CD4-positive, alpha-beta T cell treated with Interferon alpha-2 for 1 hour (primary cell): ENCODE measurements around the gene SLC5A2.

Experiments
- DNase-seq, 2 donors: peaks; one replicate each; pipeline ENCODE4 v3.0.0-alpha.2; 2020 to 2022

The SLC5A2 gene

DNA sequence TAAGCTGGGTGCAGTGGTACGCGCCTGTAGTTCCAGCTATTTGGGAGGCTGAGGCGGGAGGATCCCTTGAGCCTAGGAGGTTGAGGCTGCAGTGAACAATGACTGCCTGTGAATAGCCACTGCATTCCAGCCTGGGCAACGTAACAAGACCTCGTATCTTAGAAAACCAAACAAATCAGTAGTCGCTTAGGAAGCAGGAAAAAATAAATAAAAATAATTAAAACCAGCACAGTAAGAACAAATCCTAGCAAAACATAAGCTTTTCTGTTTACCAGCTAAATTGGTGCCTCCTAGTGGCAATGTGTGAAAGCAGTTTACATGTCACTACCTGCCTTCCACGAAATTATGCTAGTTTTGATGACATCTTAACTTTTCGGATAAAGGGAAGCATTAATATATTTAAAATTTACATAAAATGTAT lies 22.3 kb upstream of the SLC5A2 start:
- DNase-seq = peak in 1 of 2 donors; percentile 72

DNA sequence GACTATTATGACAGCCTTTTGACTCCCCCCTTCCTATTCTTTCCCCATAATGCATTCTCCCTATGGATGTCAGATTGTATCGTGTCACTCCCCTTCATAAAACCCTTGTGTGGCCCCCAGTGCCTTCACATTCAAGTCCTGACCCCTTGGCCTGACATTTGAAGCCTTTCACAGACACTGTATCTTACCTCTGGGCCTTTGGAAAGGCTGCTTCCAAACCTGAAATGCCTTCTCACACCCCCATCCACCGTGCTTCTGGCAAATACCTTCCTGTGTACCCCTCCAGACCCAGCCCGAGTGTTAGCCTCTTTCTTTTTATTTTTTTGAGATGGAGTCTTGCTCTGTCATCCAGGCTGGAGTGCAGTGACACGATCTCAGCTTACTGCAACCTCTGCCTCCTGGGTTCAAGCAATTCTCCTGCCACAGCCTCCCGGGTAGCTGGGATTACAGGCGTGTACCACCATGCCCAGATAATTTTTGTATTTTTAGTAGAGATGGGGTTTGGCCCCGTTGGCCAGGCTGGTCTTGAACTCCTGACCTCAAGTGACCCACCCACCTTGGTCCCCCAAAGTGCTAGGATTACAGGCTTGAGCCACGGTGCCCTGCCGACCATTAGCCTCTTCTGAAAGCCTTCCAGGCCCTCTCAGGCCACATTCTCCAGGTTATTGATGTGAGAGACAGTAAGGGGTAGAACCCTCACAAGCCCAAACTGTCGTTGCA lies 21.6 kb upstream of the SLC5A2 start:
- DNase-seq = no peak

DNA sequence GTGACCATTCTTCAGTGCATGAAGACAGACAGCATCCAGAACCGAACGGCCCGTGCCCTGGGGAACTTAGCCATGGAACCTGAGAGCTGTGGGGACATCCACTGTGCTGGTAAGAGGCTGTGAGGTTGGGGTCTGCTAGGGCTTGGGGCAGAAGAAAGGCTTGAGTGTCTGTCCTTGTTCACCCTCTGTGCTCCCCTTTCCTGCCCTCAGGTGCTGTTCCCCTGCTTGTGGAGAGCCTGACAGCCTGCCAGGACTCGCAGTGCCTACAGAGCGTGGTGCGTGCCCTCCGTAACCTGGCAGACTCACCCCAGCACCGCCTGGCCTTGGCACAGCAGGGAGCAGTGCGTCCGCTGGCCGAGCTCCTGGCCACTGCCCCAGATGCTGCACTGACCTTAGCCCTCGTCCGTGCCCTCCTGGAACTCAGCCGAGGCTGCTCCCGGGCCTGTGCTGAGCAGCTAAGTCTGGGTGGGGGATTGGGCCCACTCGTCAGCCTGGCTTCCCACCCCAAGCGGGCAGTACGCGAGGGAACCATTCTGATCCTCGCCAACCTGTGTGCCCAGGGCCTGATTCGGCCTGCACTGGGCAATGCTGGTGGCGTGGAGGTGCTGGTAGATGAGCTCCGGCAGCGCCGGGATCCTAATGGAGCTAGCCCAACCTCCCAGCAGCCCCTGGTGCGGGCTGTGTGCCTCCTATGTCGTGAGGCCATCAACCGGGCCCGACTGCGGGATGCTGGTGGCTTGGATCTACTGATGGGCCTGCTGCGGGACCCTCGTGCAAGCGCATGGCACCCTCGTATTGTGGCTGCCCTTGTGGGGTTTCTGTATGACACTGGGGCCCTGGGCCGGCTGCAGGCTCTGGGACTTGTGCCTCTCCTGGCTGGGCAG lies 20.8 kb upstream of the SLC5A2 start:
- no peak for DNase-seq

GRCh38 chr16:31464348-31464769 lies 18.6 kb upstream of the SLC5A2 start:
- no peak for DNase-seq

GRCh38 chr16:31464781-31465260 lies 18.1 kb upstream of the SLC5A2 start:
- no peak for DNase-seq

DNA sequence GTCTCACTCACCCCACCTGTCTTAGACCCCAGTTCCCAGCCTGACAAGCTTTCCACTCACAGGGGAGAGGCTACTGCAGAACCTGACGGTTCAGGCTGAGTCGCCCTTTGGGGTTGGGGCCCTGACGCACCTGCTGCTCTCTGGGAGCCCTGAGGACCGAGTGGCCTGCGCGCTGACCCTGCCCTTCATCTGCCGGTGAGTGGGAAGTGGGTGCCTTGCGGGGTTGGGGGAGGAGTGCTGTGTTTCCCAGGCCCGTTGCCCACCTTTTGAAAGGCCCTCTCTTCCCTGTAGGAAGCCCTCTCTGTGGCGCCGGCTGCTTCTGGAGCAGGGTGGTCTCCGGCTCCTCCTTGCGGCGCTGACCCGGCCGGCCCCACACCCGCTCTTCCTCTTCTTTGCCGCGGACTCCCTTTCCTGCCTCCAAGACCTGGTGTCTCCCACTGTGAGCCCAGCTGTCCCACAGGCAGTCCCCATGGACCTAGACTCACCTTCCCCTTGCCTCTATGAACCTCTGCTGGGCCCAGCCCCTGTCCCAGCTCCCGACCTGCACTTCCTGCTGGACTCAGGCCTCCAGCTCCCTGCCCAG lies 17.0 kb upstream of the SLC5A2 start:
- no peak for DNase-seq

- DNase-seq = no peak
These were observed 16.5 kb upstream of the SLC5A2 start for GRCh38 chr16:31466381-31466841.

DNA sequence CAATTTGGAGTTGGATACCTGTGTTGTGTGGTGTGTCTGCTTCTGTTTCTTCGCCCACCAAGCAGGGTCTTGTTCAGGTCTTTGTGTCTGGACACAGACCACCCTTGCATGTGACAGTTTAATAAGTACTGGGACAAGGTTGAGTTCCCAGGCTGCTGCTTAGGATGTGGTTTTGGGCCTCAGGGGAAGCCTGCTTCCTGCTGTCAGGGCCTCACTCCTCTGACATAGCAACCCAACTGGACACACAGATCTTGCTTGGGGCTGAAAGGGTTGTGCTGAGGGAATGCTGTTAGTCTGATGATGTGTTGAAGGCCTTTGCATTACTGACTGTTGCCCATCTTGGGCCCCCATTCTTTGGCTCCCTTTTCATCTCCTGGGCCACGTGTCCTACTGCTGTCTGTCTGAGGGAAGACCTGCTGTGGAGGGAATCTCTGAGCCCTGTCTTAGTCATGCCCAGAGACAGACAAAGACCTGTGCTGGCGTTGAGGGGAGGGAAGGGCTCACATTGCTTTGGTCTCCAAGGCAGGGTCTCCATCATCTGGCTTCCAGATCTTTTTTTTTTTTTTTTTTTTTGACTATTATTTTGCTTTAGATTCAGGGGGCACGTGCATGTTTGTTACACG lies 15.7 kb upstream of the SLC5A2 start:
- no peak for DNase-seq

DNA sequence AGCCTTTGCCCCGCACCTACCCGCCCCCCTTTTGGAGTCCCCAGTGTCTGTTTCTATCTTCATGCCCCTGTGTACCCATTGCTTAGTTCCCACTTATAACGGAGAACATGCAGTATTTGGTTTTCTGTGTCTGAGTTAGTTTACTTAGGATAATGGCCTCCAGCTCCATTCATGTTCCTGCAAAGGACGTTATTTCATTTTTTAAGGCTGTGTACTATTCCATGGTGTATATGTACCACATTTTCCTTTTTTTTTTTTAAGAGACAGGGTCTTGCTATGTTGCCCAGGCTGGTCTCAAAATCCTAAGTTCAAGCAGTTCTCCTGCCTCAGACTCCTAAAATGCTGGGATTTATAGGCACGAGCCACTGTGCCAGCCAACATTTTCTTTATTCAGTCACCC lies 15.1 kb upstream of the SLC5A2 start:
- no peak for DNase-seq

GRCh38 chr16:31470615-31471014 lies 12.3 kb upstream of the SLC5A2 start:
- DNase-seq = no peak

GRCh38 chr16:31471241-31471874 lies 11.6 kb upstream of the SLC5A2 start:
- DNase-seq = no peak

GRCh38 chr16:31471875-31472708 lies 10.8 kb upstream of the SLC5A2 start, which contains the start of gene TGFB1I1:
Gene TGFB1I1, plus strand, starts transcription at chr16:31472152. Its CDS starts 37 bp downstream, at chr16:31472189.
- DNase-seq = no peak

GRCh38 chr16:31472709-31473203 lies 10.2 kb upstream of the SLC5A2 start:
- peak; percentile 47 to 63 for DNase-seq

DNA sequence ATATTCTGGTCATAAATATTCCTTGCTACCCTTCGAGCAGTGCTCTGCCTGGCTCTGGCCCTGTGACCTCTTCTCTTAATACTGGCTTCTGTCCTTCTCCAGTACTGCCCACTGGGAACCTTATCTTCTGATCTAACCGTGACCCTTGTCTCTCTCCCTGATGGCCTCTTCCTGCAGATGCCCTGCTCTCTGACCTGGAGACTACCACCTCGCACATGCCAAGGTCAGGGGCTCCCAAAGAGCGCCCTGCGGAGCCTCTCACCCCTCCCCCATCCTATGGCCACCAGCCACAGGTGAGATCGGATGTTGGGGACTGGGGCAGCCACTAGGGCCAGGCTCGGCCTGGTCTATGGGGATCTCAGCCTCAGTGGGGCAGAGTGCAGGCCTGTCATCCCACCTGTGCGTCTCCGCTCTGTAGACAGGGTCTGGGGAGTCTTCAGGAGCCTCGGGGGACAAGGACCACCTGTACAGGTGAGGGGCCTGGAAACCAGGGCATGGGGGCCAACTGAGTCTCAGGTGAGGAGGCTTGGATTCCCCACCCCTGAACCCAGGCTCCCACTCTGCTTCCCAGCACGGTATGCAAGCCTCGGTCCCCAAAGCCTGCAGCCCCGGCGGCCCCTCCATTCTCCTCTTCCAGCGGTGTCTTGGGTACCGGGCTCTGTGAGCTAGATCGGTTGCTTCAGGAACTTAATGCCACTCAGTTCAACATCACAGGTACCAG lies 9.5 kb upstream of the SLC5A2 start:
- no peak for DNase-seq

DNA sequence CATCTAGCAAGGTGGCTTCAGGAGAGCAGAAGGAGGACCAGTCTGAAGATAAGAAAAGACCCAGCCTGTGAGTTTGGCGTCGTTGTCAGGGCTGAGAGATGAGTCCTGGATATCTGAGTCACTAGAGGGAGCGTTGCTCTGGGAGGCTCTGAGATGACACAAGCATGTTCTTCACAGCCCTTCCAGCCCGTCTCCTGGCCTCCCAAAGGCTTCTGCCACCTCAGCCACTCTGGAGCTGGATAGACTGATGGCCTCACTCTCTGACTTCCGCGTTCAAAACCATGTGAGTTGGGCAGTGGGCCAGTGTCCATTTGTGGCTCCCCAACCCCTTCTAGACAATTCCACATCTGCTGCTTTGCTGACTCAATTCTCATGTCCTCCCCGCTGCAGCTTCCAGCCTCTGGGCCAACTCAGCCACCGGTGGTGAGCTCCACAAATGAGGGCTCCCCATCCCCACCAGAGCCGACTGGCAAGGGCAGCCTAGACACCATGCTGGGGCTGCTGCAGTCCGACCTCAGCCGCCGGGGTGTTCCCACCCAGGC lies 8.7 kb upstream of the SLC5A2 start:
- DNase-seq = no peak

DNA sequence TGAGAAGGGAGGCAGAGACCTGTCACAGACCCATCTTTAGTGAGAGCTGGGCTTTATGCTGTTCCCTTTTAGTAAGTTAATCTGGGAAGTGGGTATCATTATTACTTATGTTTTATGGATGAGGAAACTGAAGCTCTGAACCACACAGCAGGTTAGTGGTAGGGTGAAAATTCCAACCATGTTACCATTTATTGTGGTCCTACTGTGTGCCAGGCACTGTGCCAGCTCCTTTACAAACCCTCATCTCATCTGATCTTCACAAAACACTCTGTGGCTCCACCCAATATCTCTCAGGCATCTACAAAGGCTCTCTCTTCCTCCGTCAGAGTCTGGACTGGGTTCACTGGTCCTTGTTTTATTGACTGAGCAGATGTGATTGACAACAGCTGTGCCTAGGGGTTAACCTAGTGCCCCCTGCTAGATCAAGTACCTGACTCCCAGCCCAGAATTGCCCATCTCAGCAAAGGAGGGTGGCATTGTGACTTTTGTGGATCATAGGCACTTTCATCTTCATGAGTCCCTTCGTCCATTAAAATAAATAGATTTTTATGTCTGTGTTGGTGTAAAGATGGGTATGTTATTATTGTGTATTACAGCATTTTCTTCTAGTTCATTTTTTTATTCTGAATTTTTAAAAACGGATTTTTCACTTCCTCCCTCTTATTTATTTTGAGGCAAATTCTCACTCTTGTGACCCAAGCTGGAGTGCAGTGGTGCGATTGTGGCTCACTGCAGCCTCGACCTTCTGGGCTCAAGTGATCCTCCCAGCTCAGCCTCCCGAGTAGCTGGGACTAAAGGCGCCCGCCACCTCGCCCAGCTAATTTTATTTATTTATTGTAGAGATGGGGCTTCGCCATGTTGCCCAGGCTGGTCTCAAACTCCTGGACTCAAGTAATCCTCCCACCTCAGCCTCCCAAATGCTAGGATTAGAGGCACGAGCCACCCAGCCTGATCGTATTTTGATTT lies 7.9 kb upstream of the SLC5A2 start:
- DNase-seq = no peak

DNA sequence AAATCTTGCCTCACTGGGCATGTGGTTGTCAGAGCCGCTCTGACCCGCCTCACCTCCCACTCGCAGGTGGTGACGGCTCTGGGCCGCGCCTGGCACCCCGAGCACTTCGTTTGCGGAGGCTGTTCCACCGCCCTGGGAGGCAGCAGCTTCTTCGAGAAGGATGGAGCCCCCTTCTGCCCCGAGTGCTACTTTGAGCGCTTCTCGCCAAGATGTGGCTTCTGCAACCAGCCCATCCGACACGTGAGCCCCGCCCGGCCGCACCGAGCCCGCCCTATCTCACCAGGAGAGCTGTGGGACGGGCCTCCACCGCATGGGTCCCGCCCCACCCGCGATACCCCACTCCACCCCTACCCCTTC lies 7.0 kb upstream of the SLC5A2 start:
- DNase-seq = peak in 1 of 2 donors; percentile 33

DNA sequence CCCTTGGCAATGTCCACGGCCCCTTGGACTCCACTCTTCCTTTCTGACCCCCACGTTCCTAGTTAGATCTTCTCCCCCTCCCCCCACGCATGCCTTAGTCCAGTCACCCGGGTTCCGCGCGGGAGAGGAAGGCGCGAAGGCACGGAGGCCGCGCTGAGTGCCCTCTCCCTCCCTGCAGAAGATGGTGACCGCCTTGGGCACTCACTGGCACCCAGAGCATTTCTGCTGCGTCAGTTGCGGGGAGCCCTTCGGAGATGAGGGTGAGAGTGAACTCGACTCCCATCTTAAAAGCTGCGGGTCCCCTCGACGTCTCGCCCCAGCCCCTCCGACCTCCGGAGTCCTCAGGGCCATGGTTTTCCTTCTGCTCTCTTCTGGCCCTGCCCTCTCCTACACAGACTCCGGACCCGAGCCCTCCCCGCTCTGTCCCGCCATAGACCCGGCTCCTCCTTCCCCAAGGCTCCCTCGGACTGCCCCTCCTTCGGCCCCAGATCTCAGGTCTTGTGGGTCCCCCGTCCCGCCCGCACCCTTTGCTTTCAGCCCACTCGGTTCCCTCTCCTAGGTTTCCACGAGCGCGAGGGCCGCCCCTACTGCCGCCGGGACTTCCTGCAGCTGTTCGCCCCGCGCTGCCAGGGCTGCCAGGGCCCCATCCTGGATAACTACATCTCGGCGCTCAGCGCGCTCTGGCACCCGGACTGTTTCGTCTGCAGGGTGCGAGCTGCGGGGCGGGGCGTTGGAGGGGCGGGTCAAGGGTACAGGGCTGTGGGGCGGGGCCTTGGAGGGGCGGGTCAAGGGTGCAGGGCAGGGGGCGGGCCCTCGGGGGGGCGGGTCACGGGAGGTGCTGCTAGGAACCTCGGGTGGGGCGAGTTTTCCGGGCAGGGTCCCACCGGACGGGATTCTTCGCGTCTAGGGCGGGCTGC lies 6.4 kb upstream of the SLC5A2 start:
- peak; percentile 87 to 92 for DNase-seq
